ENCODE measurements around the gene GLIS1.

The GLIS1 gene

GRCh38 chr1:53588053-53588779, 150.7 kb downstream of the GLIS1 start:
- no peak for DNase-seq

DNA sequence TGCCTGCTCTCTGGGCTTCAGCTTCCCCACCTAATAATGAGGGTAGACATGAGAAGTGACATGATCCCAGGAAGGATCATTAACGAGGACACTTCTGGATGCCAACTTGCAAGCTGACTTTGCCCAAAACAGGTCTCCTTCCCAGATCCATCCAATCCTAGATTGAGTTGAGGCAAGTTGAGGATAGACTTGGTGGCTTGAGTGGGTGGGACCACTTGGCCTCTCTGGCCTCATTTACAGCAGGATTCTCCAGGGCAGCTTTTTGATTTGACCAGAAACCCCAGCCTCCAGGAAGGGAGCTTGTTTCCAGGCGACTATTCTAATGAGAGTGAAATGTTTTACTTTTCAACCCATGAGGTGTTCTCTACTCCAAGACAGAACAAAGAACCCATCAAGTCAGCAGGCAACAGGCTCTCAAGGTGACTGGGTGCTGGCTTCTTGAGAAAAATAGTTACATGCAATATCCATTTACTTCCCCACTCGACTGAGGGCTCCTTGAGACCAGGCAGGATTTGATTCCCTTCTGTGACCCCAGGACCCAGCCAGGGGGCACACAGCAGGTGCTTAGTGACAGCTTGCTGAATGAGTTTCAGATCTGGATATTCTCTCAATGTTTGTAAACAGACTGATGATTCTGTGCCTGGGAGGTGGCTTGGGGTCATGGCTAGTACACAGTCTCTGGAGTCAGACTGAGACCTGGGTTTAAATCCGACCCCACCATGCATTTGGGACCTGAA, 151.5 kb downstream of the GLIS1 start:
- no peak for DNase-seq

- no peak for DNase-seq
Measured at GRCh38 chr1:53586765-53587164, 152.2 kb downstream of the GLIS1 start.

- DNase-seq: no peak
Measured at GRCh38 chr1:53585565-53585964, 153.4 kb downstream of the GLIS1 start.

DNA sequence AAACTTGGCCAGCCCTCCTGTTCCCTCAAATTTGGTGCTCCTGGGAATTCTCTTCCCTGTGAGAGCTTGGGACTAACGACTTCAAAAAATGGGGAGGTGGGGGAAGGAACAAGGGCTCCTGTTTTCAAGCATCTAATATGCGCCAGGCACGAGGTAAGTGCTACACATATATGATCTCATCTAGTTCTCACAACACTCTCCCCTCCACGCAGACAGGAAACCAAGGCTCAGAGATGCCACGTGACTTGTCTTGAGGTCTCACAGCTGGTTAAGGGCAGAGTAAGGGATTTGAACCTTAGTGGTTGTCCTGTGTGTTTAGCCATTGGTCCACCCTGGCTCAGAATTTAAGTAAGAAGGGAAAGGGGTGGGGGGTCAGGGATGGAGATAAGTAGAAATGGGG, 153.8 kb downstream of the GLIS1 start:
- peak; percentile 64 for DNase-seq

DNA sequence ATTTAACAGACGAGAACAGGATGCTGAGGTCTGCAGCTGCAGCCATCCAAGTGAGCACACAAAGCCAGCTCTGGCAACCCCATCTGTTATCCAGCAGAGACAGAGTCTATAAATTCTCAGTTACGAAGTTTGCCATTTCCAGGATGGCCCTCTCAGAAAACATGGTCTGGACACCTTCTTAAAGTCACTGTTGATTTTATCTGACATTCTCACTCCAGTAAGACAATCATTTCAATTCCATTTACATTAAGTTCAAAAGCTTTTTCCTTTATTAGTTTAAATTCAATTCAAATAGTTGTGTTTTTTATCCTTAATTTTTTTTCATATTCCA, 154.2 kb downstream of the GLIS1 start:
- no peak for DNase-seq

DNA sequence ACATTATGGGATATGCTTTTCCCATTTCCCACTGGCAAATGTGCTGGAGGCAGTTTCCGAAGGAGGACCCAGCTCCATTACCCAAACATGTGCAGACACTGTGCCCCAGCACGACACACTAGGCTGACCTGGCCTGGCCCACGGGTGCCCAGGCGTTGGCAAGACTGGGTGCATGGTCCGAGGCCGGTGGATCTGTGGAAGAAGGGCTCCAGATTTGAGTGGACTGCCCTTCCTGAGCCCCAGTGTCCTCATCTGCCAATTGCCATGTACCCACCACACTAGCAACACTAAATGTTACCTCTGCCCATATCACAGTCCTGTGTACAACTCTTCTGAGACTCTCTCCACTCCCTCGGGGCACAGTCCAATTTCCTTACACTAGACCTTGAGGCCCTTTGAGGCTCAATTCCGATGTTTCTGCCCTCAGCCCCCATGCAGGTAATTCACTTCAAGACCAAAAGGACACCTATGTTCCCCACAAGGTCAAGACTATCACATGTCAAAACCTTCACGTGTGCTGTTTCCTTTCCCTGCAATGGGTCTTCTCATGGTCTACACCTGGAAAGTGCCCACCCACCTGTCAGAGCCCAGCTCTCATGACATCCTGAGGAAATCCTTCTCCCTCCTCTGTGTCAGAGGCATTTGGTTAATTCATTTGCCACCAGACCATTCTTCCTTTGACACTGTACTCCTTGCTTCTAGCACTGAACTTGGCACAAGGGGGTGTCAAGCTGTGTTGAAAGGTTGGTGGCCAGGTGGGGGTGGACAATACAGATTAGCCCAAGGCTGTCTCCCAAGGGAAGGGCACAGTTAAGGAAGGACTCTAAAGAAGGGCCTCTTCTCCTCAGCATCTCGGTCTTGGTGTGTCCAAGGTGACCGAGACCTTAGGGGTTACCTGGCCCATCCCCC, 154.8 kb downstream of the GLIS1 start:
- DNase-seq: no peak

DNA sequence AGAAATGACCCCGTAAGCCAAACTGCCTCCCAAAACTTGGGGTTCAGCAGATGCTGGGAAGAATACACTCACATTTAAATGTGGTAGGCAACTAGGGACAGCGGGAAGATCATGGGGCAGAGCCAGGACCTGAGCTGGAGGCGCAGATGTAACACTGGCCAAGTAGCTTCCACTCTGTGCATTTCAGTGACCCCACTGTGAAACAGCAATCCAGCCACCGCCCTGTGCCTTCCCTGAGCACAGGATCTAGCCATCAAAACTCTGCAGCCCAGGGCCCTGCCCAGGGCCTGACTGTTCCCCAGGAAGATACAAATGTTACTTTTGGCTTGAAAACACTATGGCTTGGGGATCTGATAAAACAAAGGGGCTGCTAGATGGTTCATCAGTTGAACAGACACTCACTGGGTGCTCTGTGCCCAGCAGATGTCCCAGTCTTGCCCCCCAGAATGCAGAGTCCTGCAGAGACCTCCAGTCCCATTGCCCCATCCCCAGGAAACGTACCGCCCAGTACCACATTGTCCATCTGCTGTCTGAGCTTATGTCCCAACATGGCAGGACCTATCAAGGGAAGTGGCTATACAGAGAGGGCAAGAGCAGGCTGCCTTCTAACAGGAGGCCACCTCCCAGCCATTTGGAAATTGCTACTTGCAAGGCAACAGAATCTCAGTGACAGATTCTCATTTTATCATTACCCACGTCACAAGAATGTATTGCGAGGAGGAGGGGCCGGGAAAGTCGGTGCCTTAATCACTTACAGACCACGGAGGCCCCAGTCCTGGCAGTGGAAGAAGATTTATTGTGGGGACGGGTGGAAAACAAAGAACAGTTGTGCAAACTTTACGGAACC, 155.7 kb downstream of the GLIS1 start:
- no peak for DNase-seq

- peak; percentile 11 for DNase-seq
Measured at GRCh38 chr1:53582211-53583020, 156.5 kb downstream of the GLIS1 start.

- no peak for DNase-seq
Measured at GRCh38 chr1:53581476-53581875, 157.5 kb downstream of the GLIS1 start.

GRCh38 chr1:53580739-53581475, 158.1 kb downstream of the GLIS1 start:
- DNase-seq: no peak

DNA sequence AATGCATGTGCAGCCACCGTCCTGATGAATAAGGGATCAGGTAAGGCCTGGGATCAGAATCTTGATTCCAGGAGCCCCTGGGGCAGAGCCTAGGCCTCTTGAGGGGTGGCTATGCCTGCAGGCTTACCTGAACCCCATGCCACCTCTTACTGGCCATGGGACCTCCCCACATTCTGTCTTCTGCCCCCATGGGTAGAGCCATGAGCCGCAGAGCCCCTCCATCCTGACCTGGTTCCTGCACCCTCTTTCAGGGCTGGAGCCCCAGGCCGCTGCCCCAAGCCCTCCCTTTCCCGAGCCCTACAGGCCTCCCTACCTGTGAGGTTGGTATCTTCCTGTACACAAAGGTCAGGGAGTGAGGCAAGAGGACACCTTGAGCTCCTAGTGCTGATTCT, 159.0 kb downstream of the GLIS1 start:
- no peak for DNase-seq

- no peak for DNase-seq
Measured at GRCh38 chr1:53579221-53580008, 159.5 kb downstream of the GLIS1 start.

GRCh38 chr1:53578358-53578757, 160.6 kb downstream of the GLIS1 start:
- no peak for DNase-seq

DNA sequence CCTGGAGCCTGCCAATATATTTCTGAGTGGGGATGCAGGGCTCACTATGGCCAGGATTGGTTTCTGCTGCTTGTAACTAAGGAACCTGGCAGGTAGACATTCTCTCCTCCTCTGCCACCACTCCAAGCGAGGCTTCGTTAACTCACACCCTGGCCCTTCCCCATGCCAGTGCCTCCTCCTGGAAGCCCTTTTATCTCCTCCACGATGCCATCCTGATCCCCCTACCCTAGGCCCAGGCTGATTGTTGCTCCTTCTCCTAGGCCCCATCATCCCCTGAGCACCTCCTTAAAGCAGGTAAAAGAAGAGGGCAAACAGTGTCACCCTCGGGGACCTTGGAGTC, 161.2 kb downstream of the GLIS1 start:
- no peak for DNase-seq

GRCh38 chr1:53576866-53577760, 161.9 kb downstream of the GLIS1 start:
- DNase-seq: no peak

- no peak for DNase-seq
Measured at GRCh38 chr1:53576381-53576801, 162.6 kb downstream of the GLIS1 start.

DNA sequence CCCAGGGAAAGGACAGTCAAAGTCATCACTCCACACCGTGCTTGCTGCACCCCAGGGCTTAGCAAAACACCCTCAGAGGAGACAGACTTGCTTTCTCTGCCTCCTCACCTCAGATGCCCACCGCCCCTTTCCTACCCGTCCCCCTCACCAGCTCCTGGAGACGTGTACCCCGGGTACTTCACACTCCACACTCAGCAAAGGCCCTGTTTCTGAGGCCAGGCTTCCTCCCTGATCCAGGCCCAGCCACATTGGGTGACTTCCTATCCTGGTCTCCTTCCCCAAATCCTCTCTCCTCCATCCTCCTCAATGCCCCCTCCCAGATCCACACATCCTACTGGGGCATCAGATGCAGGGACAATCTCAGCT, 163.0 kb downstream of the GLIS1 start:
- DNase-seq: no peak
